ENCODE results near the gene ITGB3.

Gene ITGB3

DNA sequence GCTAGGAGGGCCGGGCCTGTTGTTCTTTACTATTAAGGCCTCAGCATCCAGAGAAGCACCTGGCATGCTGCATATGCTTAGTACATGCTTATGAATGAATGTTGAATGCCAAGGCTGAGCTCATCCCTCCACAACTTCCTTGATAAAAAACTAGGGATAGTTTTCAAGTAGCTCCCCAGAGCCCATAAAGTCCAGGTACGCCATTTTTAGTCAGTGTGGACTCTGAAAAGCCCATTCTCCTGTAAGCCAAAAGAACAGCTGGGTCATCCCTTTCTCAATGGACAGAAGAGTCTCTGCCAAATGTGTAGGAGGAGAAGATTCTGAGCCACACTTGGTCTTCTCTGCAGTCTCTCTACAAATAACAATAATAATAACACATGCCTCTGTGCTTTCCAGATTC, 8.9 kb upstream of the ITGB3 start:
- Histone ChIP-seq H3K36me3 (ENCODE audit: control insufficient read depth, low read length) (no peaks in the 10 kb centered on the region), H3K27me3 (ENCODE audit: control insufficient read depth, low read length) (no peaks in the 10 kb centered on the region), H3F3A (ENCODE audit: control insufficient read depth, insufficient read depth) (no peaks in the 10 kb centered on the region), H4K20me1 (ENCODE audit: control insufficient read depth, insufficient read depth, low read depth, low read length) (no peaks in the 10 kb centered on the region), H3K9me2 (replicated peaks; ENCODE audit: control insufficient read depth, low read length) (no peaks in the 10 kb centered on the region), H3K4me3 (ENCODE audit: low read length) (no peak overlapping the region), H3K4me1 (ENCODE audit: control insufficient read depth, low read length) (peaks cover 24% of the 10 kb centered on the region), H3K27ac (ENCODE audit: low read depth, low read length) (no peak overlapping the region), H3K9me3 (ENCODE audit: control insufficient read depth, insufficient read depth, low read length) (no peaks in the 10 kb centered on the region), H3K79me2 (ENCODE audit: control insufficient read depth, low read length) (no peaks in the 10 kb centered on the region), H3K4me2 (ENCODE audit: low read length) (no peak overlapping the region)
- TF ChIP-seq EZH2phosphoT487 (IDR thresholded peaks at IDR 0.05; ENCODE audit: borderline replicate concordance, low read length) (no peak), CTCF (IDR thresholded peaks at IDR 0.05; ENCODE audit: low read depth, low read length, poor library complexity, severe bottlenecking) (no peak)

DNA sequence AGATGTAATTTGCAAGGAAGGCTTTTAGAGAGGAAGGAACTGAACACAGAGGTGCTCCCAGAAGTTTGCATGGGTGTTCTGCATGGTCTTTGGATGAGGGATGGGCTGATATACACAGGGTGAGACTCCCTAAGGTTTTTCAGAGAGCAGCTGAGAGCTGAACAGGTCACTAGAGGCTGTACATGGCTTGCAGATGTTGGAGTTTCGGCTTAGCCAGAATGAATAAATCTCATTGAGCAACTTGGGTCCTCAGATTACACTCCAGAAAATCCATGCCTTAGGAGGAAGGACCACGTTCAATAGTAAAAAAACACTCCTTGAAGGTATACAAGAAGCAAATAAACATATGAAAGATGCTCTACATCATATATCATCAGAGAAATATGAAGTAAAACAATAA, 7.5 kb upstream of the ITGB3 start:
- Histone ChIP-seq H3K27ac (ENCODE audit: low read depth, low read length) (no peak overlapping the region), H3K9me2 (replicated peaks; ENCODE audit: control insufficient read depth, low read length) (no peaks in the 10 kb centered on the region)

GRCh38 chr17:47250855-47251254, 2.8 kb upstream of the ITGB3 start:
- H3K4me2 ChIP-seq (ENCODE audit: low read length): no peak overlapping the region
- H3K4me1 ChIP-seq (ENCODE audit: control insufficient read depth, low read length): peaks cover 11% of the 10 kb centered on the region
- no peaks in the 10 kb centered on the region for H3K9me2 ChIP-seq (replicated peaks; ENCODE audit: control insufficient read depth, low read length)
- H3K9me3 ChIP-seq (ENCODE audit: control insufficient read depth, insufficient read depth, low read length): no peaks in the 10 kb centered on the region
- H3K79me2 ChIP-seq (ENCODE audit: control insufficient read depth, low read length): no peaks in the 10 kb centered on the region
- TF ChIP-seq CTCF (IDR thresholded peaks at IDR 0.05; ENCODE audit: low read depth, low read length, poor library complexity, severe bottlenecking): no peak
- TF ChIP-seq EZH2phosphoT487 (IDR thresholded peaks at IDR 0.05; ENCODE audit: borderline replicate concordance, low read length): no peak
- H3F3A ChIP-seq (ENCODE audit: control insufficient read depth, insufficient read depth): no peaks in the 10 kb centered on the region
- H3K27ac ChIP-seq (ENCODE audit: low read depth, low read length): no peak overlapping the region
- no peak overlapping the region for H3K4me3 ChIP-seq (ENCODE audit: low read length)
- H3K36me3 ChIP-seq (ENCODE audit: control insufficient read depth, low read length): no peaks in the 10 kb centered on the region
- peaks cover 26% of the 10 kb centered on the region for H3K27me3 ChIP-seq (ENCODE audit: control insufficient read depth, low read length)
- no peaks in the 10 kb centered on the region for H4K20me1 ChIP-seq (ENCODE audit: control insufficient read depth, insufficient read depth, low read depth, low read length)

More for the DNA sequence above, 7.5 kb upstream of the ITGB3 start:
- Histone ChIP-seq H3K4me1 (ENCODE audit: control insufficient read depth, low read length) (peaks cover 14% of the 10 kb centered on the region), H3K4me3 (ENCODE audit: low read length) (no peak overlapping the region), H3K79me2 (ENCODE audit: control insufficient read depth, low read length) (no peaks in the 10 kb centered on the region), H4K20me1 (ENCODE audit: control insufficient read depth, insufficient read depth, low read depth, low read length) (no peaks in the 10 kb centered on the region), H3K4me2 (ENCODE audit: low read length) (no peak overlapping the region), H3K27me3 (ENCODE audit: control insufficient read depth, low read length) (0 out of 2 replicates have a peak, but pooled peaks cover under 1% of the 10 kb centered on the region), H3K9me3 (ENCODE audit: control insufficient read depth, insufficient read depth, low read length) (no peaks in the 10 kb centered on the region), H3F3A (ENCODE audit: control insufficient read depth, insufficient read depth) (no peaks in the 10 kb centered on the region), H3K36me3 (ENCODE audit: control insufficient read depth, low read length) (no peaks in the 10 kb centered on the region)
- no peak for TF ChIP-seq EZH2phosphoT487 (IDR thresholded peaks at IDR 0.05; ENCODE audit: borderline replicate concordance, low read length)

GRCh38 chr17:47251421-47251940, 2.1 kb upstream of the ITGB3 start:
- Histone ChIP-seq H3K9me3 (ENCODE audit: control insufficient read depth, insufficient read depth, low read length) (no peaks in the 10 kb centered on the region), H4K20me1 (ENCODE audit: control insufficient read depth, insufficient read depth, low read depth, low read length) (no peaks in the 10 kb centered on the region), H3K9me2 (replicated peaks; ENCODE audit: control insufficient read depth, low read length) (no peaks in the 10 kb centered on the region), H3K4me3 (ENCODE audit: low read length) (no peak overlapping the region), H3K4me1 (ENCODE audit: control insufficient read depth, low read length) (peaks cover 11% of the 10 kb centered on the region), H3K36me3 (ENCODE audit: control insufficient read depth, low read length) (no peaks in the 10 kb centered on the region), H3K79me2 (ENCODE audit: control insufficient read depth, low read length) (no peaks in the 10 kb centered on the region), H3K27me3 (ENCODE audit: control insufficient read depth, low read length) (peaks cover 31% of the 10 kb centered on the region), H3K4me2 (ENCODE audit: low read length) (no peak overlapping the region), H3K27ac (ENCODE audit: low read depth, low read length) (no peak overlapping the region), H3F3A (ENCODE audit: control insufficient read depth, insufficient read depth) (no peaks in the 10 kb centered on the region)
- no peak for TF ChIP-seq CTCF (IDR thresholded peaks at IDR 0.05; ENCODE audit: low read depth, low read length, poor library complexity, severe bottlenecking)
- no peak for TF ChIP-seq EZH2phosphoT487 (IDR thresholded peaks at IDR 0.05; ENCODE audit: borderline replicate concordance, low read length)

Measured in DOHH2 (cell line).